Mesenchymal stem cell (in vitro differentiated cells and primary cell): ENCODE measurements around the gene SMIM45.

Experiments
- DNase-seq: peaks from one replicate; pipeline ENCODE4 v3.0.0-alpha.2; 2013
- H2AFZ ChIP-seq: one replicate; pipeline ENCODE4 v1.6.1; 2013; ENCODE audit warnings: low read depth, mild to moderate bottlenecking, control low read depth, inconsistent platforms, low read length, moderate library complexity
- H2AK5ac ChIP-seq: 2 replicates; pipeline ENCODE4 v1.6.1; 2013; ENCODE audit warnings: low read length, moderate library complexity, mild to moderate bottlenecking, inconsistent platforms; ENCODE audit not compliant: severe bottlenecking
- H2BK120ac ChIP-seq: one replicate; pipeline ENCODE4 v1.6.1; 2013; ENCODE audit warnings: low read depth, mild to moderate bottlenecking, inconsistent platforms, low read length, moderate library complexity
- H2BK12ac ChIP-seq, 2 experiments: one replicate each; pipeline ENCODE4 v1.6.1; 2013; ENCODE audit warnings: inconsistent platforms in 2 of 2, low read length in 2 of 2, mild to moderate bottlenecking in 2 of 2, moderate library complexity in 2 of 2, control low read depth in 1 of 2
- H2BK15ac ChIP-seq: one replicate; pipeline ENCODE4 v1.6.1; 2013; ENCODE audit warnings: mild to moderate bottlenecking, low read depth, inconsistent platforms; ENCODE audit not compliant: poor library complexity, severe bottlenecking
- H2BK5ac ChIP-seq: 2 replicates; pipeline ENCODE4 v1.6.1; 2013; ENCODE audit warnings: low read depth, mild to moderate bottlenecking, low read length, control low read depth, inconsistent platforms; ENCODE audit not compliant: poor library complexity, severe bottlenecking
- H3K14ac ChIP-seq, 2 experiments: one replicate each; pipeline ENCODE4 v1.6.1; 2013; ENCODE audit warnings: inconsistent platforms in 2 of 2, low read length in 2 of 2, control low read depth in 1 of 2, mild to moderate bottlenecking in 1 of 2, moderate library complexity in 1 of 2
- H3K18ac ChIP-seq, 2 experiments: one replicate each; pipeline ENCODE4 v1.6.1; 2013; ENCODE audit warnings: inconsistent platforms in 2 of 2, low read length in 2 of 2, control low read depth in 1 of 2, low read depth in 1 of 2, mild to moderate bottlenecking in 1 of 2
- H3K23ac ChIP-seq, 2 experiments: one replicate each; pipeline ENCODE4 v1.6.1; 2013; ENCODE audit warnings: inconsistent platforms in 2 of 2, low read length in 2 of 2, mild to moderate bottlenecking in 2 of 2, moderate library complexity in 2 of 2, control low read depth in 1 of 2
- H3K27ac ChIP-seq: 2 replicates; pipeline ENCODE4 v1.5.1; 2013; ENCODE audit warnings: mild to moderate bottlenecking, moderate library complexity, low read length, control low read depth, inconsistent platforms; ENCODE audit not compliant: poor library complexity, severe bottlenecking
- H3K27me3 ChIP-seq, 2 experiments: 2 replicates each; pipeline versions ENCODE4 v1.6.1 to v1.7.0; 2013; ENCODE audit warnings: low read length in 2 of 2, mild to moderate bottlenecking in 2 of 2, moderate library complexity in 2 of 2, control low read depth in 1 of 2, inconsistent platforms in 1 of 2; ENCODE audit not compliant: control insufficient read depth in 1 of 2, insufficient read depth in 1 of 2
- H3K36me3 ChIP-seq, 2 experiments: 2 replicates each; pipeline versions ENCODE4 v1.6.1 to v1.7.0; 2013; ENCODE audit warnings: low read length in 2 of 2, control low read depth in 1 of 2, inconsistent platforms in 1 of 2, low read depth in 1 of 2, mild to moderate bottlenecking in 1 of 2; ENCODE audit not compliant: insufficient read depth in 2 of 2, control insufficient read depth in 1 of 2
- H3K4ac ChIP-seq, 2 experiments: one replicate each; pipeline ENCODE4 v1.6.1; 2013; ENCODE audit warnings: inconsistent platforms in 2 of 2, low read length in 2 of 2, mild to moderate bottlenecking in 2 of 2, moderate library complexity in 2 of 2, control low read depth in 1 of 2, low read depth in 1 of 2
- H3K4me1 ChIP-seq: 2 replicates; pipeline ENCODE4 v1.6.1; 2013; ENCODE audit warnings: low read depth, low read length, control low read depth; ENCODE audit not compliant: control insufficient read depth, insufficient read depth
- H3K4me2 ChIP-seq: 2 replicates; pipeline ENCODE4 v1.6.1; 2013; ENCODE audit warnings: low read length, mild to moderate bottlenecking, inconsistent platforms; ENCODE audit not compliant: poor library complexity, severe bottlenecking
- H3K4me3 ChIP-seq, 2 experiments: 2 replicates each; pipeline versions ENCODE4 v1.5.1 to v1.7.0; 2013; ENCODE audit warnings: low read length in 2 of 2, mild to moderate bottlenecking in 2 of 2, control low read depth in 1 of 2, low read depth in 1 of 2; ENCODE audit not compliant: insufficient read depth in 1 of 2
- H3K79me1 ChIP-seq: replicated peaks from 2 replicates; pipeline ENCODE4 v1.6.1; 2013; ENCODE audit warnings: mild to moderate bottlenecking, control low read depth, low read length, inconsistent platforms; ENCODE audit not compliant: poor library complexity, severe bottlenecking
- H3K9ac ChIP-seq: 2 replicates; pipeline ENCODE4 v1.7.0; 2013; ENCODE audit warnings: mild to moderate bottlenecking, low read length, moderate library complexity
- H3K9me3 ChIP-seq: 2 replicates; pipeline ENCODE4 v1.7.0; 2013; ENCODE audit warnings: mild to moderate bottlenecking, low read length; ENCODE audit not compliant: control insufficient read depth
- H4K8ac ChIP-seq: one replicate; pipeline ENCODE4 v1.6.1; 2013; ENCODE audit warnings: inconsistent platforms, mild to moderate bottlenecking, low read length, moderate library complexity
- H4K91ac ChIP-seq: one replicate; pipeline ENCODE4 v1.6.1; 2013; ENCODE audit warnings: mild to moderate bottlenecking, low read length, inconsistent platforms
- WGBS: methylation state at CpG from one replicate; pipeline ENCODE4 v1.1.7; 2013; ENCODE audit warnings: mixed read lengths; 5-methylcytosine and 5-hydroxymethylcytosine counted together

SMIM45 gene

GRCh38 chr22:41923595-41924276 is 28.2 kb upstream of the SMIM45 start:
- 95% methylated on average over 14 of the region's 14 CpGs for WGBS
- no peak overlapping the region for H4K91ac ChIP-seq
- H3K4ac ChIP-seq: no peak overlapping the region
- peaks cover 12 to 45% of the 10 kb centered on the region in 2 experiments for H3K27me3 ChIP-seq
- no peak overlapping the region for H3K9ac ChIP-seq
- H2BK120ac ChIP-seq: no peak overlapping the region
- H3K4me2 ChIP-seq: no peak overlapping the region
- no peak overlapping the region for H2BK15ac ChIP-seq
- no peak overlapping the region for H3K4me3 ChIP-seq
- H2BK12ac ChIP-seq: no peak overlapping the region
- H2AK5ac ChIP-seq: no peak overlapping the region
- no peaks in the 10 kb centered on the region for H3K36me3 ChIP-seq
- H3K27ac ChIP-seq: no peak overlapping the region
- H3K14ac ChIP-seq: no peak overlapping the region
- no peak for DNase-seq
- no peak overlapping the region for H3K23ac ChIP-seq
- H3K9me3 ChIP-seq: no peaks in the 10 kb centered on the region
- H3K18ac ChIP-seq: no peak overlapping the region
- H3K79me1 ChIP-seq: no peaks in the 10 kb centered on the region
- H3K4me1 ChIP-seq: peaks cover 22% of the 10 kb centered on the region
- no peak overlapping the region for H4K8ac ChIP-seq
- no peak overlapping the region for H2BK5ac ChIP-seq
- no peak overlapping the region for H2AFZ ChIP-seq

GRCh38 chr22:41925783-41926460 is 26.0 kb upstream of the SMIM45 start:
- Histone ChIP-seq H3K4me3 (peak overlapping the region in 1 of 2 experiments; percentile 60), H3K23ac (no peak overlapping the region), H4K8ac (peak overlapping the region; percentile 53), H3K14ac (no peak overlapping the region), H3K4me1 (peaks cover 12% of the 10 kb centered on the region), H2BK120ac (peak overlapping the region; percentile 64), H3K9me3 (no peaks in the 10 kb centered on the region), H2AFZ (peak overlapping the region; percentile 3), H3K27me3 (peaks cover 12 to 36% of the 10 kb centered on the region in 2 experiments), H2BK15ac (no peak overlapping the region), H3K27ac (no peak overlapping the region), H3K79me1 (no peaks in the 10 kb centered on the region), H2BK12ac (peak overlapping the region; percentile 29 to 69), H2AK5ac (no peak overlapping the region), H3K36me3 (no peaks in the 10 kb centered on the region), H3K4me2 (peak overlapping the region; percentile 95), H3K18ac (peak overlapping the region; percentile 67 to 87), H3K4ac (no peak overlapping the region), H4K91ac (peak overlapping the region; percentile 39), H2BK5ac (no peak overlapping the region), H3K9ac (no peak overlapping the region)
- 9% methylated on average over 22 of the region's 48 CpGs for WGBS
- peak; percentile 63 for DNase-seq

GRCh38 chr22:41927813-41928212 is 24.1 kb upstream of the SMIM45 start:
- Histone ChIP-seq H2BK15ac (no peak overlapping the region), H3K14ac (no peak overlapping the region), H3K9ac (no peak overlapping the region), H2BK120ac (no peak overlapping the region), H4K91ac (no peak overlapping the region), H2AK5ac (no peak overlapping the region), H2BK5ac (no peak overlapping the region), H3K27me3 (peaks cover 12 to 35% of the 10 kb centered on the region in 2 experiments), H3K4ac (no peak overlapping the region), H3K4me1 (peaks cover 12% of the 10 kb centered on the region), H3K79me1 (no peaks in the 10 kb centered on the region), H3K23ac (no peak overlapping the region), H3K9me3 (no peaks in the 10 kb centered on the region), H3K4me3 (no peak overlapping the region), H2AFZ (no peak overlapping the region), H2BK12ac (no peak overlapping the region), H3K27ac (no peak overlapping the region), H3K4me2 (no peak overlapping the region), H4K8ac (no peak overlapping the region), H3K18ac (no peak overlapping the region), H3K36me3 (no peaks in the 10 kb centered on the region)
- no peak for DNase-seq
- 66% methylated on average over 6 of the region's 6 CpGs for WGBS

- no peak overlapping the region for H2BK5ac ChIP-seq
- no peaks in the 10 kb centered on the region for H3K79me1 ChIP-seq
- H3K4me1 ChIP-seq: peaks cover 12% of the 10 kb centered on the region
- H3K4ac ChIP-seq: no peak overlapping the region
- H3K23ac ChIP-seq: no peak overlapping the region
- H3K36me3 ChIP-seq: no peaks in the 10 kb centered on the region
- H3K9me3 ChIP-seq: no peaks in the 10 kb centered on the region
- H3K4me2 ChIP-seq: no peak overlapping the region
- H3K27me3 ChIP-seq: peaks cover 12 to 29% of the 10 kb centered on the region in 2 experiments
- no peak overlapping the region for H2AK5ac ChIP-seq
- H3K9ac ChIP-seq: no peak overlapping the region
- H3K18ac ChIP-seq: no peak overlapping the region
- no peak for DNase-seq
- H4K91ac ChIP-seq: no peak overlapping the region
- no peak overlapping the region for H2AFZ ChIP-seq
- H3K27ac ChIP-seq: no peak overlapping the region
- WGBS: 81% methylated on average over 13 of the region's 14 CpGs
- H3K4me3 ChIP-seq: no peak overlapping the region
- no peak overlapping the region for H4K8ac ChIP-seq
- no peak overlapping the region for H2BK15ac ChIP-seq
- no peak overlapping the region for H2BK120ac ChIP-seq
- no peak overlapping the region for H3K14ac ChIP-seq
- no peak overlapping the region for H2BK12ac ChIP-seq
Measured at GRCh38 chr22:41928593-41929417, 23.1 kb upstream of the SMIM45 start.
